IMR-90 (cell line): ENCODE results near the gene BCL2L1.

Experiments
- BHLHE40 ChIP-seq: fragments of 150-350 bp; IDR thresholded peaks from 2 replicates; pipeline ENCODE4 v1.6.1; 2016; ENCODE audit warnings: mild to moderate bottlenecking, low read depth, low read length
- CEBPB ChIP-seq: IDR thresholded peaks from 2 replicates; pipeline ENCODE4 v1.6.1; 2012; ENCODE audit warnings: low read depth, low read length, improper control_type of control experiment
- CHD1 ChIP-seq: IDR thresholded peaks from 2 replicates; pipeline ENCODE4 v1.6.1; 2012; ENCODE audit warnings: low read depth, low read length, improper control_type of control experiment
- CTCF ChIP-seq: conservative IDR thresholded peaks from 2 replicates; pipeline ENCODE4 v1.5.1; 2012; ENCODE audit warnings: mild to moderate bottlenecking, low read depth, low read length, improper control_type of control experiment
- ELK1 ChIP-seq: fragments of 150-350 bp; IDR thresholded peaks from 2 replicates; pipeline ENCODE4 v1.6.1; 2016; ENCODE audit warnings: low read depth, mild to moderate bottlenecking, low read length, moderate library complexity, borderline replicate concordance
- FOS ChIP-seq: fragments of 150-350 bp; IDR thresholded peaks from 2 replicates; pipeline ENCODE4 v1.6.1; 2016; ENCODE audit warnings: low read depth, low read length
- MAFK ChIP-seq: IDR thresholded peaks from 2 replicates; pipeline ENCODE4 v1.6.1; 2012; ENCODE audit warnings: low read depth, low read length, improper control_type of control experiment
- MAZ ChIP-seq: IDR thresholded peaks from 2 replicates; pipeline ENCODE4 v1.6.1; 2012; ENCODE audit warnings: low read depth, mild to moderate bottlenecking, low read length, improper control_type of control experiment, moderate library complexity, borderline replicate concordance
- MXI1 ChIP-seq: IDR thresholded peaks from 2 replicates; pipeline ENCODE4 v1.6.1; 2012; ENCODE audit warnings: low read depth, mild to moderate bottlenecking, low read length, moderate library complexity, borderline replicate concordance
- POLR2A ChIP-seq: IDR thresholded peaks from 2 replicates; pipeline ENCODE4 v1.6.1; 2012; ENCODE audit warnings: mild to moderate bottlenecking, low read depth, low read length
- RAD21 ChIP-seq: IDR thresholded peaks from 2 replicates; pipeline ENCODE4 v1.6.1; 2012; ENCODE audit warnings: low read length, improper control_type of control experiment
- RCOR1 ChIP-seq: IDR thresholded peaks from 2 replicates; pipeline ENCODE4 v1.6.1; 2012; ENCODE audit warnings: mild to moderate bottlenecking, low read length, improper control_type of control experiment; ENCODE audit not compliant: insufficient replicate concordance
- RFX5 ChIP-seq: IDR thresholded peaks from 2 replicates; pipeline ENCODE4 v1.8.0; 2012; ENCODE audit warnings: low read depth, mild to moderate bottlenecking, low read length, moderate library complexity
- USF2 ChIP-seq: fragments of 150-350 bp; IDR thresholded peaks from 2 replicates; pipeline ENCODE4 v1.6.1; 2017; ENCODE audit warnings: mild to moderate bottlenecking, antibody characterized with exemption, low read length, low read depth

- TF ChIP-seq CHD1 = no peak
- TF ChIP-seq RFX5 = no peak
- no peak for TF ChIP-seq POLR2A
- TF ChIP-seq RCOR1 = no peak
- no peak for TF ChIP-seq RAD21
- no peak for TF ChIP-seq CTCF
- TF ChIP-seq CEBPB = peak; percentile 77
- TF ChIP-seq MXI1 = no peak
- no peak for TF ChIP-seq MAFK
- TF ChIP-seq FOS = 0 out of 2 replicates have a peak, but pooled peaks have one; percentile 23
- TF ChIP-seq MAZ = no peak
- TF ChIP-seq BHLHE40 = no peak
- no peak for TF ChIP-seq ELK1
- no peak for TF ChIP-seq USF2
These were observed 26.5 kb downstream of the BCL2L1 start for GRCh38 chr20:31695849-31696804.
